Fibroblast of lung (primary cell): ENCODE results near the gene NOA1. TPM values are rescaled to one million over a fixed set of nuclear protein-coding genes. Genes with fewer than 3 reads are reported as not detected.

Experiments
- DNase-seq, 2 donors: peaks; one replicate each; pipeline versions ENCODE4 v3.0.0 to v3.0.0-alpha.2; 2010; ENCODE audit warnings: low read depth in 2 of 2
- H2AFZ ChIP-seq: 2 replicates; pipeline ENCODE4 v1.5.1; 2012; ENCODE audit warnings: low read length, control low read depth, inconsistent platforms
- H3K27ac ChIP-seq: 2 replicates; pipeline ENCODE4 v1.5.1; 2011; ENCODE audit warnings: low read length, control low read depth; ENCODE audit not compliant: insufficient read depth
- H3K27me3 ChIP-seq: 2 replicates; pipeline ENCODE4 v1.5.1; 2011; ENCODE audit warnings: mild to moderate bottlenecking, low read length; ENCODE audit not compliant: control insufficient read depth, insufficient read depth
- H3K36me3 ChIP-seq: 2 replicates; pipeline ENCODE4 v1.5.1; 2011; ENCODE audit warnings: low read length; ENCODE audit not compliant: control insufficient read depth, insufficient read depth
- H3K4me1 ChIP-seq: 2 replicates; pipeline ENCODE4 v1.5.1; 2011; ENCODE audit warnings: low read length; ENCODE audit not compliant: control insufficient read depth, insufficient read depth; ENCODE audit errors: extremely low read depth
- H3K4me2 ChIP-seq: 2 replicates; pipeline ENCODE4 v1.5.1; 2011; ENCODE audit warnings: low read length, control low read depth; ENCODE audit not compliant: insufficient read depth; ENCODE audit errors: extremely low read depth
- H3K4me3 ChIP-seq, 4 experiments: fragments of 200-600 bp in 1 of 4; sonication (generic) in 1 of 4; replicated peaks in 1 of 4; 2 replicates each; pipeline ENCODE4 v1.5.1; 2011 to 2016; ENCODE audit warnings: low read length in 4 of 4, low read depth in 3 of 4, mild to moderate bottlenecking in 3 of 4, control low read depth in 2 of 4, inconsistent platforms in 1 of 4, mixed read lengths in 1 of 4; ENCODE audit not compliant: insufficient read depth in 1 of 4; ENCODE audit errors: control extremely low read depth in 1 of 4
- H3K79me2 ChIP-seq: 2 replicates; pipeline ENCODE4 v1.5.1; 2012; ENCODE audit warnings: mild to moderate bottlenecking, low read length, inconsistent platforms; ENCODE audit not compliant: control insufficient read depth, insufficient read depth
- H3K9ac ChIP-seq: 2 replicates; pipeline ENCODE4 v1.5.1; 2011; ENCODE audit warnings: mild to moderate bottlenecking, low read length, control low read depth; ENCODE audit not compliant: insufficient read depth
- H3K9me3 ChIP-seq: 2 replicates; pipeline ENCODE4 v1.5.1; 2012; ENCODE audit warnings: low read depth, low read length; ENCODE audit not compliant: control insufficient read depth, insufficient read depth
- H4K20me1 ChIP-seq: 2 replicates; pipeline ENCODE4 v1.5.1; 2011; ENCODE audit warnings: low read length; ENCODE audit not compliant: control insufficient read depth, insufficient read depth; ENCODE audit errors: extremely low read depth
- EZH2 ChIP-seq: IDR thresholded peaks from 2 replicates; pipeline ENCODE4 v1.5.1; 2012; ENCODE audit warnings: low read length, control low read depth, mild to moderate bottlenecking; ENCODE audit errors: missing control alignments
- polyA plus RNA-seq, 2 donors: library from polyadenylated mRNA; depleted of rRNA in 1 of 2; stranded (reverse) in 1 of 2; unstranded in 1 of 2; fragments of >200 nt; gene quantifications; 2 replicates each; pipeline ENCODE4 v1.2.1, GENCODE V29; 2011 to 2012; ENCODE audit warnings: missing spikeins in 1 of 2
- total RNA-seq: library from RNA; depleted of rRNA; stranded (reverse); fragments of >200 nt; gene quantifications from 2 replicates; pipeline ENCODE4 v1.2.1, GENCODE V29; 2014
- TF ChIP-seq, protein P1 (sequence below), 2 donors: IDR thresholded peaks in 1 of 2; conservative IDR thresholded peaks in 1 of 2; 1 replicate in 1 of 2; 2 replicates in 1 of 2; pipeline ENCODE4 v1.5.1; 2011 to 2012; ENCODE audit warnings: low read length in 2 of 2, control low read depth in 1 of 2, inconsistent platforms in 1 of 2, low read depth in 1 of 2, mild to moderate bottlenecking in 1 of 2

NOA1 gene
- total and polyA plus RNA-seq, 2 donors (not counting 1 experiment from before 2014, with no cell fraction given): 12.1 to 15.0 TPM

DNA sequence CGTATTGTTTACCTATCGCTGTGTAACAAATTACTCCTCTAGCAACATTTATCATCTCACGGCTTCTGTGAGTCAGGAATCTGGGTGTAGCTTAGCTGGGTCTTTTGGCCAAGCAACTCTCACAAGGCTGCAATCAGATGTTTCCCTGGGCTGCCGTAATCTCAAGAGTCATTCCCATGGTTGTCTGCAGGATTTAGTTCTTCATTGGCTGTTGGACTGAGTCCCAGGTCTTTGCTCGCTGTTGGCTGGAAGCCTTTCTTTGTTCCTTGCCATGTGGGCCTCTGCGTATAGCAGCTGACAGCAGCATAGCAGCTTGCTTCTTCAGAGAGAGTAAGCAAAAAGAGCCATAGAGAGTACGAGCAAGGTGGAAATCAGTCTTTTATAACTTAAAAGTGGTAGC is 18.1 kb upstream of the NOA1 start:
- H3K9ac ChIP-seq: no peak overlapping the region
- peak overlapping the region; percentile 45 for H3K27ac ChIP-seq
- peaks cover 10% of the 10 kb centered on the region for H3K79me2 ChIP-seq

DNA sequence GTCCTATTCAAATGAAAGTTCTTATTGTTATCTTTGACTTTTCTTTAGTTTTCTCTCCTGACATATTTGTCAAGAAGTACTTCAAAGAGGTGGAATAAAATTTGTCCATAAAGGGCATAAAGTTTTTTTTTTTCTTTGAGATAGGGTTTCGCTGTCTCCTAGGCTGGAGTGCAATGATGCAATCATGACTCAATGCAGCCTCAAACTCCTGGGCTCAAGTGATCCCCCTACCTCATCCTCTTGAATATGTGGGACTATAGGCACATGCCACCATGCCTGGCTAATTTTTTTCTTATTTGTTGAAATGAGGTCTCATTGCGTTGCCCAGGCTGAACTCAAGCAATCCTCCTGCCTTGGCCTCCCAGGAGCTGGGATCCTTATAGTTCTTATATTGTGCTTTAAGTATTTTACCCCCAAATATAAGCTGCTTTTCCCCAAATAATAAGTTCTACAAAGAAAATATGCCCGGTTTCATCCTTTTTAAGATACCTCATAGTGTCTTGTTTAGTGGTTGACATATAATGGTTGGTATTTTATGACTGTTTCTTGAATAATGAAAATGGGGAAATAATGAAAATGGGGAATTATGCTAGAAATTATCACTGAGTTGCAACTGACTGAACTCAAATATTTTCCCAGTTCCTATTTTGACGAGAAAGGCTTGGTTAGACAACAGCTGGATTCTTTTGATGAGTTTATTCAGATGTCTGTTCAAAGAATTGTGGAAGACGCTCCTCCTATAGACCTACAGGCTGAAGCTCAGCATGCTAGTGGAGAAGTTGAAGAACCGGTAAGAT is 12.9 kb upstream of the NOA1 start:
- peaks cover 8% of the 10 kb centered on the region for H3K36me3 ChIP-seq
- peak; percentile 68 for DNase-seq
- H3K4me2 ChIP-seq: no peak overlapping the region
- no peak overlapping the region for H2AFZ ChIP-seq
- H3K9ac ChIP-seq: no peak overlapping the region
- no peak overlapping the region for H3K27ac ChIP-seq
- no peak overlapping the region for H3K4me3 ChIP-seq
- no peaks in the 10 kb centered on the region for H3K4me1 ChIP-seq
- no peaks in the 10 kb centered on the region for H3K9me3 ChIP-seq
- peaks cover 32% of the 10 kb centered on the region for H3K79me2 ChIP-seq
- H3K27me3 ChIP-seq: no peaks in the 10 kb centered on the region
- H4K20me1 ChIP-seq: no peaks in the 10 kb centered on the region
- no peak for TF ChIP-seq EZH2
- TF ChIP-seq, protein P1, sequence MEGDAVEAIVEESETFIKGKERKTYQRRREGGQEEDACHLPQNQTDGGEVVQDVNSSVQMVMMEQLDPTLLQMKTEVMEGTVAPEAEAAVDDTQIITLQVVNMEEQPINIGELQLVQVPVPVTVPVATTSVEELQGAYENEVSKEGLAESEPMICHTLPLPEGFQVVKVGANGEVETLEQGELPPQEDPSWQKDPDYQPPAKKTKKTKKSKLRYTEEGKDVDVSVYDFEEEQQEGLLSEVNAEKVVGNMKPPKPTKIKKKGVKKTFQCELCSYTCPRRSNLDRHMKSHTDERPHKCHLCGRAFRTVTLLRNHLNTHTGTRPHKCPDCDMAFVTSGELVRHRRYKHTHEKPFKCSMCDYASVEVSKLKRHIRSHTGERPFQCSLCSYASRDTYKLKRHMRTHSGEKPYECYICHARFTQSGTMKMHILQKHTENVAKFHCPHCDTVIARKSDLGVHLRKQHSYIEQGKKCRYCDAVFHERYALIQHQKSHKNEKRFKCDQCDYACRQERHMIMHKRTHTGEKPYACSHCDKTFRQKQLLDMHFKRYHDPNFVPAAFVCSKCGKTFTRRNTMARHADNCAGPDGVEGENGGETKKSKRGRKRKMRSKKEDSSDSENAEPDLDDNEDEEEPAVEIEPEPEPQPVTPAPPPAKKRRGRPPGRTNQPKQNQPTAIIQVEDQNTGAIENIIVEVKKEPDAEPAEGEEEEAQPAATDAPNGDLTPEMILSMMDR (conservative IDR thresholded peaks at IDR 0.05 in 1 of 2, IDR thresholded peaks at IDR 0.05 in 1 of 2; ENCODE audit: low read depth in 1 of 2, low read length in 2 of 2): no peak

More for the DNA sequence above, 18.1 kb upstream of the NOA1 start:
- Histone ChIP-seq H3K9me3 (no peaks in the 10 kb centered on the region), H3K4me2 (no peak overlapping the region), H3K4me1 (no peaks in the 10 kb centered on the region), H4K20me1 (no peaks in the 10 kb centered on the region), H3K4me3 (peak overlapping the region in 1 of 4 experiments; percentile 7), H2AFZ (no peak overlapping the region), H3K27me3 (no peaks in the 10 kb centered on the region), H3K36me3 (peaks cover 7% of the 10 kb centered on the region)
- DNase-seq: peak; percentile 97 to 98
- TF ChIP-seq EZH2: no peak
- TF ChIP-seq, protein P1 (conservative IDR thresholded peaks at IDR 0.05 in 1 of 2, IDR thresholded peaks at IDR 0.05 in 1 of 2; ENCODE audit: low read depth in 1 of 2, low read length in 2 of 2): no peak

DNA sequence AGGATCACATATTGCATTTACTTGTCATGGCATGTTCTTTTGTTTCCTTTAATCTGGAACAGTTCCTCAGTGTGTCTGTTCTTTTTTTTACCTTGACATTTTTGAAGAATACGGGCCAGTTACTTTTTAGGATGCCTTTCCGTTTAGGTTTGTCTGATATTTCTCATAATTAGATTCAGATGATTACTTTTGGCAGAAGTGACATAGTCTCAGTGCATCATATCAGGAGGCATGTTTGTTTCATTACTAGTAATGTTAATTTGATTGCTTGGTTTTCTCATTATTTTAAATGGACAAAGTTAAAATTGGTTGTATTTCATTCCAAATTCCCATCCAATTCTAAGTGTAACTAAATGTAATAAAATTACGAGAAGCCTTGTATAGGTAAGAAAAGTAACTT is 9.5 kb upstream of the NOA1 start:
- no peak for DNase-seq
- no peaks in the 10 kb centered on the region for H3K27me3 ChIP-seq
- no peaks in the 10 kb centered on the region for H3K9me3 ChIP-seq
- no peak overlapping the region for H3K9ac ChIP-seq
- H3K4me2 ChIP-seq: no peak overlapping the region
- no peak overlapping the region for H2AFZ ChIP-seq
- H3K4me3 ChIP-seq: no peak overlapping the region
- no peak overlapping the region for H3K27ac ChIP-seq
- TF ChIP-seq EZH2: no peak
- TF ChIP-seq, protein P1 (conservative IDR thresholded peaks at IDR 0.05 in 1 of 2, IDR thresholded peaks at IDR 0.05 in 1 of 2; ENCODE audit: low read depth in 1 of 2, low read length in 2 of 2): no peak
- no peaks in the 10 kb centered on the region for H3K4me1 ChIP-seq
- H4K20me1 ChIP-seq: no peaks in the 10 kb centered on the region
- peaks cover 8% of the 10 kb centered on the region for H3K36me3 ChIP-seq
- H3K79me2 ChIP-seq: peaks cover 65% of the 10 kb centered on the region
